ENCODE results near the gene NPAS1. TPM values are rescaled to one million over a fixed set of nuclear protein-coding genes. Genes with fewer than 3 reads are reported as not detected.

The NPAS1 gene
- total RNA-seq, 1 experiment from 2014 or later = 1.2 TPM

DNA sequence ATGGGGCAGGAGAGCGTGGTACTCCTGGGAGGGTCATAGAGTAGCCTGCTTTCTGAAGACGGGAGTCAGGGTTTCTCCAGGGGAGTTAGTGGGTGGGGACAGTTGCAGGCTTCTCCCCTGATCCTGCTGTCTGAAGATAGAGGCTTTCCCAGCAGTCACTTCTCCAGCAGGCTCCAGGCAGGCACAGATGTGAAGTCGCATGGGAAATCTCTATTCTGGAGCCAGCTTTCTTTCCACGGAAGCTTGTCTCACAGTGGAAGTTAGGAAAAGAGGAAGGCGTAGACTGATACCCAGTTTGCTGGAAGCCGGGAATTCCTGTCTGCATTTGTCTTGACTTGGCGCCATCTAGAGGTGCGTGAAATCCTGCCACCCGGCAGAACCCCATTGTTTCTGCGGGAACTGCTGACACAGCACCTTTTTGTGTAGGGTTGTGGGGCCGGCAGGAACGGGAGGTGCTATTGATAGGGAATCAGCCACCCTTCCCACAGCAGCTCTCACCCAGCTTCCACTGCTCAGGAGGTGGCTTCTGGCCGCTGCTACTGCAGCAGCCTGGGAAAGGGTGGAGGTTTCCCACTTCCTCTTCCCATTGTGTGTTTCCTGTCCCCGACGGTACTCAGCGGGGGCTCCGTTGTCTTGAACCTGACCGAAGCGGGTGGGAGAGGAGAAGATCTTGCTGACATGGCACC is 28.5 kb upstream of the NPAS1 start:
- H3K9me3 Mint-ChIP-seq (ENCODE audit: low read depth, unreplicated experiment) = no peaks in the 10 kb centered on the region
- no peak overlapping the region for H3K27ac Mint-ChIP-seq (ENCODE audit: unreplicated experiment)
- H3K4me1 Mint-ChIP-seq (ENCODE audit: low read depth, unreplicated experiment) = no peaks in the 10 kb centered on the region
- H3K27me3 Mint-ChIP-seq (ENCODE audit: unreplicated experiment) = no peaks in the 10 kb centered on the region
- BruUV-seq (replicated peaks) = no TSS peak
- H3K4me3 Mint-ChIP-seq (ENCODE audit: low read depth, unreplicated experiment) = no peak overlapping the region
- peak; percentile 85 for DNase-seq
- CTCF ChIA-PET = interaction anchor here (0.6 to 2.5 kb wide), 5 partner anchors 15 to 234 kb away, joined by 3 to 17 read pairs (median 4); no protein-coding TSS in a partner anchor
- peaks cover 24% of the 10 kb centered on the region for H3K36me3 Mint-ChIP-seq (ENCODE audit: insufficient read depth, unreplicated experiment)
- intact Hi-C loops (cut with micrococcal nuclease; ENCODE audit: unreplicated experiment) = loop anchor here (1.0 to 10.0 kb wide), 2 partner anchors 135 to 236 kb away; no protein-coding TSS in a partner anchor
- TF ChIP-seq, protein P1, sequence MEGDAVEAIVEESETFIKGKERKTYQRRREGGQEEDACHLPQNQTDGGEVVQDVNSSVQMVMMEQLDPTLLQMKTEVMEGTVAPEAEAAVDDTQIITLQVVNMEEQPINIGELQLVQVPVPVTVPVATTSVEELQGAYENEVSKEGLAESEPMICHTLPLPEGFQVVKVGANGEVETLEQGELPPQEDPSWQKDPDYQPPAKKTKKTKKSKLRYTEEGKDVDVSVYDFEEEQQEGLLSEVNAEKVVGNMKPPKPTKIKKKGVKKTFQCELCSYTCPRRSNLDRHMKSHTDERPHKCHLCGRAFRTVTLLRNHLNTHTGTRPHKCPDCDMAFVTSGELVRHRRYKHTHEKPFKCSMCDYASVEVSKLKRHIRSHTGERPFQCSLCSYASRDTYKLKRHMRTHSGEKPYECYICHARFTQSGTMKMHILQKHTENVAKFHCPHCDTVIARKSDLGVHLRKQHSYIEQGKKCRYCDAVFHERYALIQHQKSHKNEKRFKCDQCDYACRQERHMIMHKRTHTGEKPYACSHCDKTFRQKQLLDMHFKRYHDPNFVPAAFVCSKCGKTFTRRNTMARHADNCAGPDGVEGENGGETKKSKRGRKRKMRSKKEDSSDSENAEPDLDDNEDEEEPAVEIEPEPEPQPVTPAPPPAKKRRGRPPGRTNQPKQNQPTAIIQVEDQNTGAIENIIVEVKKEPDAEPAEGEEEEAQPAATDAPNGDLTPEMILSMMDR (IDR thresholded peaks at IDR 0.05; ENCODE audit: unreplicated experiment) = peak; percentile 80

DNA sequence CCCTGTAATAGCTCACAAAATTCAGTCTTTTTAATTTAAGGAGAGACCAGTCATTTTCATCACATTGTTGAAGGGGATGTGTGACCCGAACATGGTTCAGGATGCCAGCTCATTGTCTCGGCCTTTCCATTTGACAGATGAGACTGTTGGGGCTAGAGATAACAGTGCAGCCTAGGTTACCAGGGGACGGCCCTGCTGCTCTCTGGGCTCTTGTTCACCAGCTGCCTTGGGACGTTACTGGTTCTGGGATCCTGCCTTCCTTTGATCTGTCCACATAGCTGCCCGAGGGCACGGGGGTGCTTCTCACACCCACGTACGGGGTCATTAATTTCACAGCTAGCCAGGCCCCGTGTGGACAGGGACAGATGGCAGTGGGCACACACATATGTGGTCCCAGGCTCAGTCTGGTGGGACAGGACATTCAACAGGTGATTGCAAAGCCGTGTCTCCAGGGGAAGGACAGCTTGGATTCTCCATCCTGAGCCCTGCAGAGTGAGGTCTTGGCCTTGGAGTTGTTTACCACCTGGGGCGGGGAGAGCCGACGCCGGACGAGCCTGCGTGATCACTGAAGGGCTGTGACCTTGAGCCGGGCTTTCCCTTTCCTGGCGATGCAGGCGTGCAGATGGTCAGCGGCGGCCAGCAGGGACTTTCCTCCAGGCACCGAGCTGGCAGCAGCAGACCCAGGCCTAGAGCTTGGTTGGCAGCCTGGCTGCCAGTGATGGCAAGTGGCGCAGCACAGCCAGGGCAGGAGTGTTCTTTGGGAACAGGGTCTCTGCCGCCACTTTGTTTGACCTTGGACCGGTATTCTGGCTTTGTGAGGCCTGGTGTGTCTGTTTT is 26.7 kb upstream of the NPAS1 start:
- CTCF ChIA-PET = interaction anchor here (0.6 kb wide), 1 partner anchor 696 kb away, joined by 9 read pairs; the partner anchor contains the start of gene HIF3A
- peaks cover 29% of the 10 kb centered on the region for H3K36me3 Mint-ChIP-seq (ENCODE audit: insufficient read depth, unreplicated experiment)

DNA sequence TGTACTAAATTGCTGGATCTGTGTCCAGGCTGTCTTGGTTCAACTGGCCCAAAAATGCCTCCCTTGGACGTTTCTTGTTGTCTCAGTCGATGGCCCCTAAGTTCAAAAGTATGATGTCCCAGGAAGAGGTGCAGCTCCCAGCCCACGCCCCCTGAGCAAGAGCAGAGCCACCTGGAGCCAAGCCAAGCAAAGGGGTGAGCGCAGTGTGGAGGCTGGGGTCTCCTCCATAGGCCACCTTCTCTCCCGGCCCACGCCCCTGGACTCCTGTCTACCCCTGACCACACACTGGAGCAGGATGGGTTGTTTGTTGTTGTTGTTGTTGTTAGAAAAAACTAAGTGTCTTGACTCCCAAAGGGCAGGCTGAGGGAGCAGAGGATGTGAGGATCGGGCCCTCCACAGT is 26.0 kb upstream of the NPAS1 start:
- CTCF ChIA-PET = no interaction called here
- no peak for DNase-seq
- peaks cover 32% of the 10 kb centered on the region for H3K36me3 Mint-ChIP-seq (ENCODE audit: insufficient read depth, unreplicated experiment)
- no peaks in the 10 kb centered on the region for H3K9me3 Mint-ChIP-seq (ENCODE audit: low read depth, unreplicated experiment)
- no peak overlapping the region for H3K4me3 Mint-ChIP-seq (ENCODE audit: low read depth, unreplicated experiment)
- no peak overlapping the region for H3K27ac Mint-ChIP-seq (ENCODE audit: unreplicated experiment)
- TF ChIP-seq, protein P1 (IDR thresholded peaks at IDR 0.05; ENCODE audit: unreplicated experiment) = no peak
- no peaks in the 10 kb centered on the region for H3K4me1 Mint-ChIP-seq (ENCODE audit: low read depth, unreplicated experiment)
- no TSS peak for BruUV-seq (replicated peaks)
- no peaks in the 10 kb centered on the region for H3K27me3 Mint-ChIP-seq (ENCODE audit: unreplicated experiment)
- intact Hi-C loops (cut with micrococcal nuclease; ENCODE audit: unreplicated experiment) = loop anchor here (10.0 kb wide), 1 partner anchor 239 kb away; no protein-coding TSS in a partner anchor

More for the DNA sequence above, 26.7 kb upstream of the NPAS1 start:
- no peak overlapping the region for H3K4me3 Mint-ChIP-seq (ENCODE audit: low read depth, unreplicated experiment)
- no peak for DNase-seq
- no peak overlapping the region for H3K27ac Mint-ChIP-seq (ENCODE audit: unreplicated experiment)
- no TSS peak for BruUV-seq (replicated peaks)
- no peaks in the 10 kb centered on the region for H3K9me3 Mint-ChIP-seq (ENCODE audit: low read depth, unreplicated experiment)
- intact Hi-C loops (cut with micrococcal nuclease; ENCODE audit: unreplicated experiment) = loop anchor here (10.0 kb wide), 1 partner anchor 238 kb away; no protein-coding TSS in a partner anchor
- H3K27me3 Mint-ChIP-seq (ENCODE audit: unreplicated experiment) = no peaks in the 10 kb centered on the region
- H3K4me1 Mint-ChIP-seq (ENCODE audit: low read depth, unreplicated experiment) = no peaks in the 10 kb centered on the region
- TF ChIP-seq, protein P1 (IDR thresholded peaks at IDR 0.05; ENCODE audit: unreplicated experiment) = no peak

DNA sequence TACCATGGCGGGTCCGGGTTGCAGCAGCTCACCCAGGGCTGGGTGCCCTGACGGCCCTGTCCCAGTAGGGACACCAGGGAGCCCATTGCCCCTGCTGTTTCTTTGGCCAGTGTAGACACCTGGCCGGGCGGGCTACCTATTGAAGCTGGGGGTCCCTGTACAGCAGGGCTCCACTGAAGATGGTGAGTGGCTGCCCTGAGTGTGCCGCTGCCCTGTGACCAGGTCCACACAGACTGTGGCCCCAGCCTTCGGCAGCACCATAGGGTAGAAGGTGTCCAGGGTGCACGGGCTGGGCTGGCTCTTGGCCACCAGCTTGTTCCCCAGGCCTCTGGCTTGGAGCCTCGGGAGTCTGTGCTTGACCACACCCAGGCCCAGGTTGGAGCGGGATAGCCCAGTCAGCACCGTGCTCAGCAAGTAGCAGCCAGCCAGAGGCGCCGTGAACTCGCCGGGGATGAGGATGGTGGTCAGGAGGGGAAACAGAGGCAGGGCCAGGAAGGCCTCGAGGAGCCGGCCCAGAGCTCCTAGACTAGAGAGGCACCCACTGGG is 25.4 kb upstream of the NPAS1 start:
- no peaks in the 10 kb centered on the region for H3K27me3 Mint-ChIP-seq (ENCODE audit: unreplicated experiment)
- peaks cover 29% of the 10 kb centered on the region for H3K36me3 Mint-ChIP-seq (ENCODE audit: insufficient read depth, unreplicated experiment)
- H3K4me3 Mint-ChIP-seq (ENCODE audit: low read depth, unreplicated experiment) = no peak overlapping the region
- DNase-seq = no peak
- H3K27ac Mint-ChIP-seq (ENCODE audit: unreplicated experiment) = no peak overlapping the region
- CTCF ChIA-PET = no interaction called here
- intact Hi-C loops (cut with micrococcal nuclease; ENCODE audit: unreplicated experiment) = loop anchor here (10.0 kb wide), 1 partner anchor 239 kb away; no protein-coding TSS in a partner anchor
- H3K4me1 Mint-ChIP-seq (ENCODE audit: low read depth, unreplicated experiment) = no peaks in the 10 kb centered on the region
- TF ChIP-seq, protein P1 (IDR thresholded peaks at IDR 0.05; ENCODE audit: unreplicated experiment) = no peak
- no TSS peak for BruUV-seq (replicated peaks)
- no peaks in the 10 kb centered on the region for H3K9me3 Mint-ChIP-seq (ENCODE audit: low read depth, unreplicated experiment)

All from Calu3 (cell line).